HG03469 (cell line): ENCODE results near the gene CLEC2L.

ENCODE experiments used
- ATAC-seq: cut with Tn5 transposase; IDR thresholded peaks from one replicate; pipeline ENCODE4 v1.9.1; 2021; ENCODE audit warnings: mild to moderate bottlenecking, moderate library complexity, moderate number of reproducible peaks; ENCODE audit not compliant: unreplicated experiment

The CLEC2L gene

GRCh38 chr7:139573871-139574270 lies 50.4 kb downstream of the CLEC2L start:
- no peak for ATAC-seq

DNA sequence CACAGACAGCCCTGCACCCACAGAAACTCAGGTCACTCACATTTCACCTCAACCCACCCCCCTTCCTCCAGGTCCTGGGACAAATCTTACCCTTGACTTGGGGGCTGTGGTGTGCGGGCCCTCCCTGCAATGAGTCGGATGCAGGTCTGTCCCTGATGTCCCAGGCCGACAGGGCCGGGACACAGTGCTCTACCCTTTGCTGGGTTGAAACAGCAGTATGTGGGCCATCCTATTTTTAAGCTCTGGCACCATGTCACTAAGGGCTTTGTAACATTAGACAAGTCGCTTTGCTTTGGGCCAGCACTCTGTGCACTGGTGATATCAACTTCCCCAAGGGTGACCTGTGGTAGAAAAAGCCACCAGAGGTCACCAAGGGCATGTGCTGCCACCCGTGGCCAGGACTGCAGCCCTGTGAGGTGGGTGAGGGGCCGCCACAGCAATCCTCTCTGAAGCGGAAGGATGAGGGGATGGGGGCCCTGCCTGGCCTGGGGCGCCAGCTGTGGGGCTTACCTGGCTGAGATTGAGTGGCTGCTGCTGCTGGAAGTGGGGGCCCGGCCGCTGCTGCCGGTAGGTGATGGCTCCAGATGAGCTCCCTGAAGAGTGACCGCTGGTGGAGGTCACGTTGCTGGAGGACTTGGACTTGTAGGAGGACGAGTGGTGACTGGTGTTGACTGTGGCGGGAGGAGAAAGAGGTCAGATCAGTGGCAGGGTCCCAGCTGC lies 51.3 kb downstream of the CLEC2L start:
- no peak for ATAC-seq

DNA sequence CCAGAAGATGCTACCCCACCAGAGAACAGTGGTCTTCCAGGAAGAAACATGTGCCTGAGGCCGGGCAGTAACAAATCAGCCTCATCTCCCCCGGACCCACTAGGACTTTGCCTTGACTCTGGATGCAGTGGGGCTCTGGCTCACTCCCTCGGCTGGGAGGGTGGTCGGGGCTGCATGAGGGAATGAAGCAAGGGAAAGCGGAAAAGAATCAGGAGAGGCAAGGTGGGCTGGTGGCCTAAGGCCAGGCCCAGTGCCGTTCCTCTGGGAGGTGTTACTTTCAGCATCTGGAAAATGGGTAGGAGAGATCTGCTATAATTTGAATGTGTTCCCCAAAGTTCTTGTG lies 51.8 kb downstream of the CLEC2L start:
- ATAC-seq: no peak

GRCh38 chr7:139576179-139576973 lies 52.9 kb downstream of the CLEC2L start:
- ATAC-seq: no peak

- ATAC-seq: no peak
Measured at GRCh38 chr7:139580435-139580834, 57.0 kb downstream of the CLEC2L start.

DNA sequence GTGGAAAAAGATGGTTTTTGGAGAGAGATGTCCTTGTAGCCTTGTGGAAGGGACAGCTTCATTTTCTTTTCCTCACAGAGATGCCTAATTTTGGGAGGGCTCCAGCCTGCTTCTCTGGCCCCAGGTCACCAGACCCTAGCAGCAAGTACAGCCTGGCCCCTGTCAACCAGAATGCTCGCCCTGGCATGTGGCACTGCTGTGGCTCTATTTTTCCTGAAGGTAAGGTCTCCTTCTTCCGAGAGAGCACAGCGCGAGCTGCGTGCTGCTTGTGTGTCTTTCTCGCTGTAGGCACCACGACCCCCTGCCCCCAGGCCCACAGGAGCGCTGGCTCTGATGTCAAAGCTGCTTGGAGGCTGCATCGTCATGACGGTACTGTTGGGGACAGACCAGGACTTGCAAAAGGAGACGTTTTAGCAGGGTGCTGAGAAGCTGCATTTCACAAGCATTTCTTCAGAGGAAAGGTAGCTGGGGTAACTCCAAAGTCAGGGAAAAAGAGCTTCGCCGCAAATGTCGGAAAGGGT lies 58.7 kb downstream of the CLEC2L start:
- no peak for ATAC-seq

- ATAC-seq: no peak
Measured at GRCh38 chr7:139582671-139583155, 59.2 kb downstream of the CLEC2L start.

DNA sequence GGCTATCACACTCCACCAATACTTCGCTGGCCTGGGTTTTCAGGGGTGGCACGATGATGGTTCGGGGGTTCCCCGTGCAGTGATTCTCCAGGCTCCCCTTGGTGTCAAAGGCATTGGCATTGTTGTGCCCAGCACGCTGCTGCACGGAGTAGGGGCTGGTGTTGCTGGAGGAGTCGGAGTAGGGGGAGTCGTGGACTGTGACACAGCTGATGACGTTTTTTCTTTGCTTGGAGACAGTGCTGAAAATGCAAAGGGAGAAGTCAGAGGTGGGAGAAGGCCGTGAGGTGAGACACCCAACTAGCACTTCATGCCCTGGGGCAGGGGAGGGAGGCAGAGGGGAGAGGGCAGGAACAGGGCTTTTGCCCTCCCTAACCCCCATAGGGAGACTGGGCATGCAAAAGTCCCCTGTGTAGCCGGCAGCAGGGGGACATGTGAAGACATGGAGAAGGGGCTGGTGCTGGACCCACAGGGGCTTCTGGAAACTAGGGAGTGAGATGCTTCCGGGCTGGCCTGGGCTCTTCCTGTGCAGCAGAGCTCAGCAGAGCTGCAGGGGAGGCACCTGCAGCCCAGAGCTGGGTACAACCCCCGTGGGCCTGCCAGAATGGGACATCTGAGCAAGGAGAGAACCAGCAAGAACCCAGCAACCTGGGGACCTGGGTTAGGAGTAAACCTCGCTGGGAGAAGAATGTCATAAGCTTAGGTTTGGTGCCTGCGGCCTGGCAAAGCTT lies 60.5 kb downstream of the CLEC2L start:
- no peak for ATAC-seq

DNA sequence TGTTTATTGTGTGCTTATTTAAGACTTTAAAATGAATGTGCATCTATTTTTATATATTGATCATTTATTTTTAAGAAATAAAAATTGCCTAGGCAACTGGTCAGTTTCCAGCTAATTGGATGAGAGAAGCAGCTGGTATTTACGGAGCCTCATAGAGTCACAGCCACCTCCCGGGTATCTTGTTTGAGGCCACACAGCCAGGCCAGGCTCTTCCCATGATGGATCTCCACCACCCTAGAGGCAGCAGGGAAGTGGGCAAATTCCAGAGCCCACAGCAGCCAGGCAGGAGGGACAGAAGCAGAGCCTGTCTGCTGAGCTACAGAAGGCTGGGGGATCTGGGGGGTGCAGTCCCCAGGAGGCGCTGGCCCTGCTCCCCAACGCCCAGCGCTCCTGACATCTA lies 61.6 kb downstream of the CLEC2L start:
- no peak for ATAC-seq

DNA sequence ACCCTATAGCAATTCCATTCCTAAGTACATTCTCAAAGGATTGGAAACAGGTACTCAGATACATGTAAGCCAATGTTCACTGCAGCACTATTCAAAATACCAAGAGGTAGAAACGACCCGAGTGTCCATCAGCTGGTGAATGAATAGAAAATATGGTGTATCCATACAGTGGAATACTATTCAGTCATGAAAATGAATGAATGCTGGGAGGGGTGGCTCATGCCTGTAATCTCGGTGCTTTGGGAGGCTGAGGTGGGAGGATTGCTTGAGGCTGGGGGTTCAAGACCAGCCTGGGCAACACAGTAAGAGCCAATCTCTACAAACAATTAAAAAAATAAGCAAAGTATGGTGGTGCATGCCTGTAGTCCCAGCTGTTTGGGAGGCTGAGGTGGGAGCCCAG lies 62.8 kb downstream of the CLEC2L start:
- ATAC-seq: no peak

- no peak for ATAC-seq
Measured at GRCh38 chr7:139587535-139587934, 64.0 kb downstream of the CLEC2L start.

DNA sequence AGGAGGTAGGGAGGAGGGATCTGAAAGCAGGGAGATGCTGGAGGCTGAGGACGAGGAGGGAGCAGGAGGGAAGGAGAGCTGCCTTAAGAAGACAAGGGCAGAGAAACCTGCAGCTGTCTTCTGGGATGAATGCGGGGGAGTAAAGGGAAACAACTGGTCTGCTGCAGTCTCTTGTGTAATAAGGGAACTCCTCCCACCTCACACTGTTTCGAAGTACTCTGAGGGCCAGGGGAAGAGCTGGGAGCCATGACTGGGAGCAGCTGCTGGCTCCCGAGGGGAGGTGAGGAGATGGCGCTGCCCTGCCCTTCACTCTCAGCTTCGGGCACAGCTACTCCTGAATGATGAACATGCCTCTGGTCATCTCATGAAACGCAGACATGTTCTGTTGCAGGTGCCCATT lies 65.1 kb downstream of the CLEC2L start:
- ATAC-seq: no peak

DNA sequence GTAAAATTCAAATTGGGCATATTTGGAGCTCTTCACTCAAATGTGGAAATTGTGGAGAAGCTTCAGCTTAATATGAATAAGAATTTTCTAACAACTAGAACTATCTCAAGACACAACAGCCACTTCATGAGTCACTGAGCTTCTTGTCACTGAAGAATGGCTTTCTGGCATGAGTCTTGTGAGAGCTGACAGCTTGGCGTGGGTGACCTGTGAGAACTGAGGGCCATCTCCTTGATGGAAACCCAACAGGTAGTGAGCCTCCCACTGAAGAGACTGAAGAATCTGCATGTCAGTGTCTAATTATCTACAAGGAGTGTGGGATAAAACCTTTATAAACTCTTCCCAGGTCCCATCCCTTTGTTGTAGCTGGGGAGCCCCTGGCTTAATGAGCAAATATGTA lies 66.0 kb downstream of the CLEC2L start:
- no peak for ATAC-seq

GRCh38 chr7:139591550-139592195 lies 68.2 kb downstream of the CLEC2L start:
- no peak for ATAC-seq

DNA sequence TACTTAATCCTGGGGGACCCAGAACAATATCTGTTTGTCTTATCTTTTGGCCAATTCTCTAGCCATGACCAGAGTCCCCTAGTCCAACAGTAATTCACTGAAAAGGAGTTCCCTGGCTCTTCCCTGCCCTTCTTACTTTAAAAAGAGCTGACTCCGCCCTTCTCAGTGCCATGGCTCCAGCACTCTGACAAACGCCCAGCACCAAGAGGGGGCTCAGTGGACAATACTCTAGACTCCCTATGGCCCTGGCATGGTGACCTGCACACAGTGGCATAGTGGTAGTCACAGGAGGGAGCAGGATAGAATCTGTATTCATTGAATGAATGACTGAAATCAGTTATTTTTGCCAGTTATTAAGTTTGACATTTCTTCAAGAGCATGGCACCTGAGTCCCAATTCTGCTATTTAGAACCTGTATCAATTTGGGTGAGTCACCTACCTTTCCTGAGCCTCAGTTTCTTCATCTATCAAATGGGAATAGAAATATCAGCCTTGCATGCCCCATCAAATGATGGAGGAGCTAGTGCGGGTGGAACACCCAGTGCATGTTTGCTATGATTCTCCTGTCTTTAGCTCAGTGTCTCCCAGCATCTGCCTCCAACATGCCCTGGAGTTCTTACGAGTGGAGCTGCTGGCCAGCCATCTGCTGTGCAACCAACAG lies 69.4 kb downstream of the CLEC2L start:
- ATAC-seq: no peak

DNA sequence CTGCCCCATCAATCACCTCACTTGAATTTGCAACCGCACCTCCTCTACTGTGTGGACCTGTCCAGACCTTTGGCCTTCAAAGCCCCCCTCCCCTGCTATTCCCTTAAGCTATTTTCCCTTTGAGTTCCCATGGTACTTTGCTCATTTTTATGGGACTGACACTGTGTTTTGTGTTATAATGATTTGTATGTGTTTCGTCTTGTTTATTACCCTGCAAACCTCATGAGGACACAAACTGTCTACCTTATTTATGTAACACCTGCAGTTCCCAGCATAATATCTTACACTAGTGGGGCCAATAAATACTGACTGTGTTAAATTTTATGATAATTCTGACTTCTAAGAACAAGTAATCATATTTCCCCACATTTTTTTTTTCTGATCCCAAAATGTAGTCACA lies 70.6 kb downstream of the CLEC2L start:
- no peak for ATAC-seq
